ENCODE results near the gene TGFB1. TPM values are rescaled to one million over a fixed set of nuclear protein-coding genes. Genes with fewer than 3 reads are reported as not detected.

TGFB1 gene
- total RNA-seq, 1 experiment from 2014 or later: 42.6 TPM

- Histone ChIP-seq H3K9me3 (ENCODE audit: control insufficient read depth, insufficient read depth, low read depth, low read length) (no peaks in the 10 kb centered on the region), H3K36me3 (ENCODE audit: control insufficient read depth, insufficient read depth, low read length) (peaks cover 6% of the 10 kb centered on the region; the same call in 1 of the 2 replicates), H3K4me1 (ENCODE audit: control insufficient read depth, insufficient read depth, low read length) (peaks cover 5% of the 10 kb centered on the region; the same call in 1 of the 2 replicates), H3K27me3 (ENCODE audit: control insufficient read depth, insufficient read depth, low read length) (no peaks in the 10 kb centered on the region), H3K4me3 (ENCODE audit: low read depth in 2 of 2, low read length in 2 of 2) (peak overlapping the region; percentile 72 to 79), H3K27ac (ENCODE audit: low read length) (peak overlapping the region; percentile 75; the same call in 1 of the 2 replicates)
- ChIA-PET POLR2A (interaction anchor here (0.8 kb wide), 1 partner anchor 751 kb away, joined by 3 read pairs; no protein-coding TSS in a partner anchor), CTCF (no interaction called here)
- TF ChIP-seq POLR2AphosphoS5 (IDR thresholded peaks at IDR 0.05; ENCODE audit: low read depth, low read length) (no peak), REST (IDR thresholded peaks at IDR 0.05; ENCODE audit: insufficient read depth in 1 of 2, low read depth in 2 of 2, low read length in 1 of 2) (no peak), SIN3A (IDR thresholded peaks at IDR 0.05; ENCODE audit: borderline replicate concordance, insufficient read depth, low read depth, low read length) (no peak), CTCF (IDR thresholded peaks at IDR 0.05) (peak; percentile 83), TCF7L2 (IDR thresholded peaks at IDR 0.05; ENCODE audit: low read depth, low read length) (no peak)
- in situ Hi-C loops (cut with HindIII; ENCODE audit: low pct_unique_long_range_greater_than_20kb, low sequenced_read_pairs): no loop called here
- intact Hi-C loops (cut with micrococcal nuclease; ENCODE audit: unreplicated experiment): no loop called here
- no peak for DNase-seq (ENCODE audit: low read depth, low spot score)
- peak; percentile 61 for ATAC-seq
- BruUV-seq (replicated peaks): no TSS peak
Observed at GRCh38 chr19:41352609-41353465, 885 bp downstream of the TGFB1 start.

- in situ Hi-C loops (cut with HindIII; ENCODE audit: low pct_unique_long_range_greater_than_20kb, low sequenced_read_pairs) (no loop called here), intact Hi-C loops (cut with micrococcal nuclease; ENCODE audit: unreplicated experiment) (no loop called here)
- Histone ChIP-seq H3K4me1 (ENCODE audit: control insufficient read depth, insufficient read depth, low read length) (peaks cover 5% of the 10 kb centered on the region; the same call in 1 of the 2 replicates), H3K27ac (ENCODE audit: low read length) (peak overlapping the region; percentile 61; the same call in 1 of the 2 replicates), H3K9me3 (ENCODE audit: control insufficient read depth, insufficient read depth, low read depth, low read length) (no peaks in the 10 kb centered on the region), H3K4me3 (ENCODE audit: low read depth in 2 of 2, low read length in 2 of 2) (peak overlapping the region; percentile 72 to 79), H3K27me3 (ENCODE audit: control insufficient read depth, insufficient read depth, low read length) (no peaks in the 10 kb centered on the region), H3K36me3 (ENCODE audit: control insufficient read depth, insufficient read depth, low read length) (peaks cover 6% of the 10 kb centered on the region)
- DNase-seq (ENCODE audit: low read depth, low spot score): no peak
- TF ChIP-seq POLR2AphosphoS5 (IDR thresholded peaks at IDR 0.05; ENCODE audit: low read depth, low read length): no peak
- no peak for ATAC-seq
- ChIA-PET CTCF (interaction anchor here (1.3 kb wide), 1 partner anchor 87 kb away, joined by 3 read pairs; the partner anchor contains the start of gene DMAC2), POLR2A (no interaction called here)
- no TSS peak for BruUV-seq (replicated peaks)
Observed at GRCh38 chr19:41352279-41352608, 1.5 kb downstream of the TGFB1 start.
